MM.1S (cell line): ENCODE measurements around the gene COL20A1.
"Not testable (repeated sequence)": the region's sequence is repeated elsewhere in the genome, so short reads cannot be mapped to it uniquely, and the experiment has no call there.

Experiments used
- DNase-seq: peaks from one replicate; pipeline ENCODE4 v3.0.0-alpha.2; 2015
- H2AFZ ChIP-seq: fragments of 300-600 bp; sonication (generic); 2 replicates; pipeline ENCODE4 v1.6.0; 2016; ENCODE audit warnings: antibody characterized with exemption, low read length
- H3F3A ChIP-seq: fragments of 300-600 bp; sonication (generic); 2 replicates; pipeline ENCODE4 v1.6.1; 2016; ENCODE audit warnings: mild to moderate bottlenecking, antibody characterized with exemption, low read length, moderate library complexity, mixed read lengths; ENCODE audit not compliant: insufficient read depth
- H3K27ac ChIP-seq: fragments of 300-600 bp; sonication (generic); 2 replicates; pipeline ENCODE4 v1.5.1; 2016; ENCODE audit warnings: mild to moderate bottlenecking, low read length
- H3K27me3 ChIP-seq: fragments of 300-600 bp; sonication (generic); replicated peaks from 2 replicates; pipeline ENCODE4 v1.6.0; 2016; ENCODE audit warnings: low read length; ENCODE audit not compliant: insufficient read depth
- H3K36me3 ChIP-seq: fragments of 300-600 bp; sonication (generic); replicated peaks from 2 replicates; pipeline ENCODE4 v1.6.1; 2016; ENCODE audit warnings: mild to moderate bottlenecking, low read length, mixed read lengths; ENCODE audit not compliant: insufficient read depth
- H3K4me1 ChIP-seq: fragments of 300-600 bp; sonication (generic); 2 replicates; pipeline ENCODE4 v1.6.1; 2016; ENCODE audit warnings: low read length, mixed read lengths
- H3K4me2 ChIP-seq: fragments of 300-600 bp; sonication (generic); 2 replicates; pipeline ENCODE4 v1.6.0; 2016; ENCODE audit warnings: low read depth, low read length
- H3K4me3 ChIP-seq: fragments of 300-600 bp; sonication (generic); 2 replicates; pipeline ENCODE4 v1.5.1; 2016; ENCODE audit warnings: low read length, mixed read lengths
- H3K79me2 ChIP-seq: fragments of 300-600 bp; sonication (generic); 2 replicates; pipeline ENCODE4 v1.6.1; 2016; ENCODE audit warnings: mixed run types, low read length, mixed read lengths
- H3K9ac ChIP-seq: fragments of 300-600 bp; sonication (generic); 2 replicates; pipeline ENCODE4 v1.6.1; 2016; ENCODE audit warnings: low read length, mixed read lengths
- H3K9me2 ChIP-seq: fragments of 300-600 bp; sonication (generic); replicated peaks from 2 replicates; pipeline ENCODE4 v1.6.1; 2016; ENCODE audit warnings: mild to moderate bottlenecking, low read length, mixed read lengths; ENCODE audit not compliant: insufficient read depth
- H3K9me3 ChIP-seq: fragments of 300-600 bp; sonication (generic); replicated peaks from 2 replicates; pipeline ENCODE4 v1.6.1; 2016; ENCODE audit warnings: mild to moderate bottlenecking, low read length, mixed read lengths; ENCODE audit not compliant: insufficient read depth
- H4K20me1 ChIP-seq: fragments of 300-600 bp; sonication (generic); 2 replicates; pipeline ENCODE4 v1.6.1; 2016; ENCODE audit warnings: mild to moderate bottlenecking, low read length, moderate library complexity, mixed read lengths; ENCODE audit not compliant: insufficient read depth
- EZH2 ChIP-seq: fragments of 300-600 bp; sonication (generic); optimal IDR thresholded peaks from 2 replicates; pipeline ENCODE3; 2017; ENCODE audit warnings: low read depth, mild to moderate bottlenecking, antibody characterized with exemption, low read length, mixed read lengths
- EZH2phosphoT487 ChIP-seq: fragments of 300-600 bp; sonication (generic); IDR thresholded peaks from 2 replicates; pipeline ENCODE4 v1.6.1; 2018; ENCODE audit warnings: antibody characterized with exemption, low read length
- TF ChIP-seq, protein P1 (sequence below): fragments of 300-600 bp; sonication (generic); IDR thresholded peaks from 2 replicates; pipeline ENCODE4 v1.5.1; 2016; ENCODE audit warnings: antibody characterized with exemption, low read length, mixed read lengths

COL20A1 gene

DNA sequence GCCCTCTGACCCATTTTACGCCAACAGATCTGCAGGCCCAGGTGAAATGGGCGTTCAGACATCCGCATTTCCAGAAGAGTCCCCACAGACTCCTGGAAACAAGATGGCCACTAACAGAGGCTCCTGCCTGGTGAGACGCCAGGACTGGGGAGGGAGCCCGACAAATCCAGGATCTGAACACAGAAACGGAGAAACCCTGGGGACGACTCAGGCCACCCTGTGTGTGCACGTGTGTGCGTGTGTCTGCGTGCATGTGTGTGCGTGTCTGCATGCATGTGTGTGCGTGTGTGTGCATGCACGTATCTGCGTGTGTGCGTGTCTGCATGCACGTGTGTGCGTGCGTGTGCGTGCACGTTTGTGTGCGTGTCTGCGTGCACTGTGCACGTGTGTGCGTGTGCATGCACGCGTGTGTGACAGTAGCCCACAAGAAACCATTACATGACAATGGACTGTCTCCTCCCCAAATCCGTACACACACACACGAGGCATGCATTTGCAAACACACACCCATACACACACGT is 43.3 kb downstream of the COL20A1 start:
- TF ChIP-seq EZH2phosphoT487 (no peak), EZH2 (no peak)
- TF ChIP-seq, protein P1, sequence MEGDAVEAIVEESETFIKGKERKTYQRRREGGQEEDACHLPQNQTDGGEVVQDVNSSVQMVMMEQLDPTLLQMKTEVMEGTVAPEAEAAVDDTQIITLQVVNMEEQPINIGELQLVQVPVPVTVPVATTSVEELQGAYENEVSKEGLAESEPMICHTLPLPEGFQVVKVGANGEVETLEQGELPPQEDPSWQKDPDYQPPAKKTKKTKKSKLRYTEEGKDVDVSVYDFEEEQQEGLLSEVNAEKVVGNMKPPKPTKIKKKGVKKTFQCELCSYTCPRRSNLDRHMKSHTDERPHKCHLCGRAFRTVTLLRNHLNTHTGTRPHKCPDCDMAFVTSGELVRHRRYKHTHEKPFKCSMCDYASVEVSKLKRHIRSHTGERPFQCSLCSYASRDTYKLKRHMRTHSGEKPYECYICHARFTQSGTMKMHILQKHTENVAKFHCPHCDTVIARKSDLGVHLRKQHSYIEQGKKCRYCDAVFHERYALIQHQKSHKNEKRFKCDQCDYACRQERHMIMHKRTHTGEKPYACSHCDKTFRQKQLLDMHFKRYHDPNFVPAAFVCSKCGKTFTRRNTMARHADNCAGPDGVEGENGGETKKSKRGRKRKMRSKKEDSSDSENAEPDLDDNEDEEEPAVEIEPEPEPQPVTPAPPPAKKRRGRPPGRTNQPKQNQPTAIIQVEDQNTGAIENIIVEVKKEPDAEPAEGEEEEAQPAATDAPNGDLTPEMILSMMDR = no peak
- Histone ChIP-seq H3K9me3 (no peaks in the 10 kb centered on the region), H4K20me1 (no peaks in the 10 kb centered on the region), H3K9ac (no peak overlapping the region), H3K4me1 (no peaks in the 10 kb centered on the region), H3F3A (no peaks in the 10 kb centered on the region), H3K27ac (no peak overlapping the region), H3K79me2 (no peaks in the 10 kb centered on the region), H3K4me3 (no peak overlapping the region), H3K36me3 (no peaks in the 10 kb centered on the region), H3K27me3 (peaks cover 91% of the 10 kb centered on the region), H3K9me2 (no peaks in the 10 kb centered on the region), H2AFZ (no peak overlapping the region), H3K4me2 (no peak overlapping the region)
- no peak for DNase-seq

DNA sequence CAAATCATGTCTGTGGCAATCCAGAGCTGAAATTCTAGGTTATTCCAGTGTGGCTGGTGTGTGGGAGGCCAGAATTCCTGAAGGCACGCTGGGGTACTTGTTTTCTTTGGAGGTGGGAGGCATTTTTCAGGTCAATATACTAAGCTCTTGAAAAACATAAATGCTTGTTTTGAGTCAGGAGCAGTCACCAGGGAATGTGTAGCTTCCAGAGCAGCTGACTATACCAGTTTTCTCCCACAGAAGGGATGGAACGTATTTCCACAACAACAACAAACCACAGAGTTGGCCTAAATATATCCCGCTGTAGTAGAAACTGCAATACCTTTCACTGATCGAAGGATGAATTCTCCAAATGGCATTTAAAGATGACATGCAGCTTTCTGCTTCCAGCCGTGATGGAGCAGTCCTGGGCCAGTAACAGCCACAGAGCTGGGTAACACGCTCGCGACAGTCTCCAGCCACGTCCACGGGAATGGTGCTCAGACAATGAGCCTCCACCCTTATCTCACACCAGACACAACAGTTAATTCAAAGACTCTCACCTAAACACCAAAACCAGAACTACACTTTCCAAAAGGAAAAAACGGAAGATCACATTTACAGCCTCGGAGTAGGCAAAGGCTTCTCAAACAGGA is 44.9 kb downstream of the COL20A1 start:
- H3F3A ChIP-seq = no peaks in the 10 kb centered on the region
- no peaks in the 10 kb centered on the region for H3K9me2 ChIP-seq
- H3K9me3 ChIP-seq = no peaks in the 10 kb centered on the region
- no peak overlapping the region for H3K4me2 ChIP-seq
- no peak overlapping the region for H3K9ac ChIP-seq
- H3K4me3 ChIP-seq = no peak overlapping the region
- no peak for TF ChIP-seq EZH2phosphoT487
- TF ChIP-seq EZH2 = no peak
- H3K4me1 ChIP-seq = no peaks in the 10 kb centered on the region
- no peaks in the 10 kb centered on the region for H3K79me2 ChIP-seq
- H3K36me3 ChIP-seq = no peaks in the 10 kb centered on the region
- H3K27ac ChIP-seq = no peak overlapping the region
- H3K27me3 ChIP-seq = peaks cover 91% of the 10 kb centered on the region
- no peak overlapping the region for H2AFZ ChIP-seq
- no peaks in the 10 kb centered on the region for H4K20me1 ChIP-seq
- no peak for DNase-seq

- not testable (repeated sequence) for DNase-seq, H3K9ac ChIP-seq, H3K4me1 ChIP-seq, H3K79me2 ChIP-seq, H3K4me2 ChIP-seq, H3K4me3 ChIP-seq, H3K9me2 ChIP-seq, H3K36me3 ChIP-seq, H4K20me1 ChIP-seq, H2AFZ ChIP-seq, H3F3A ChIP-seq, H3K9me3 ChIP-seq, H3K27ac ChIP-seq
- peaks cover 91% of the 10 kb centered on the region for H3K27me3 ChIP-seq
Observed at GRCh38 chr20:63339154-63340094, 46.4 kb downstream of the COL20A1 start.

GRCh38 chr20:63340158-63340688 is 47.2 kb downstream of the COL20A1 start:
- H3K36me3 ChIP-seq, H3K9me2 ChIP-seq, H3K79me2 ChIP-seq, H3F3A ChIP-seq, H2AFZ ChIP-seq, H3K4me1 ChIP-seq, H4K20me1 ChIP-seq, H3K4me3 ChIP-seq, H3K4me2 ChIP-seq, DNase-seq, H3K9ac ChIP-seq, H3K27ac ChIP-seq, H3K9me3 ChIP-seq: not testable (repeated sequence)
- peaks cover 91% of the 10 kb centered on the region for H3K27me3 ChIP-seq
